NCI-H1694 (cell line): Measurements from ENCODE around the gene DENND2D.

Source experiments
- DNase-seq: peaks from one replicate; lab custom pipeline; 2025; lab: John Stamatoyannopoulos, UW

Gene DENND2D

GRCh38 chr1:111199881-111200801 is at the start of gene DENND2D:
Gene DENND2D, minus strand, starts transcription at chr1:111200646. Its CDS starts 187 bp downstream, at chr1:111200459.
- no peak for DNase-seq

- no peak for DNase-seq
These were observed 49.5 kb upstream of the DENND2D start for GRCh38 chr1:111249960-111250359.

GRCh38 chr1:111247125-111247838 is 46.8 kb upstream of the DENND2D start:
- no peak for DNase-seq

GRCh38 chr1:111242805-111243523 is 42.5 kb upstream of the DENND2D start:
- DNase-seq, result no peak

- DNase-seq, result no peak
These were observed 41.4 kb upstream of the DENND2D start for GRCh38 chr1:111241797-111242196.

- no peak for DNase-seq
These were observed 37.8 kb upstream of the DENND2D start for GRCh38 chr1:111238056-111238795.

GRCh38 chr1:111236806-111237205 is 36.4 kb upstream of the DENND2D start:
- DNase-seq, result no peak

- DNase-seq, result no peak
These were observed 35.9 kb upstream of the DENND2D start for GRCh38 chr1:111236379-111236778.

- DNase-seq, result no peak
These were observed 34.4 kb upstream of the DENND2D start for GRCh38 chr1:111234866-111235265.

- DNase-seq, result no peak
These were observed 33.8 kb upstream of the DENND2D start for GRCh38 chr1:111234258-111234657.

- DNase-seq, result no peak
These were observed 31.7 kb upstream of the DENND2D start for GRCh38 chr1:111232134-111232533.

- no peak for DNase-seq
These were observed 28.3 kb upstream of the DENND2D start for GRCh38 chr1:111228748-111229126.

- DNase-seq, result no peak
These were observed 27.7 kb upstream of the DENND2D start for GRCh38 chr1:111227851-111228747.

- DNase-seq, result no peak
These were observed 27.0 kb upstream of the DENND2D start, which contains the start of gene CHI3L2 for GRCh38 chr1:111227434-111227833. Gene CHI3L2, plus strand, starts transcription at chr1:111227713. Its CDS starts 17 bp downstream, at chr1:111227730.

- DNase-seq, result no peak
These were observed 25.4 kb upstream of the DENND2D start for GRCh38 chr1:111225717-111226400.

GRCh38 chr1:111225091-111225490 is 24.6 kb upstream of the DENND2D start:
- no peak for DNase-seq

- DNase-seq, result no peak
These were observed 22.8 kb upstream of the DENND2D start for GRCh38 chr1:111223126-111223685.

GRCh38 chr1:111222308-111223125 is 22.1 kb upstream of the DENND2D start:
- DNase-seq, result peak; percentile 19
